Lower leg skin (tissue), 4 donors: ENCODE results near the gene WDFY4. TPM values are rescaled to one million over a fixed set of nuclear protein-coding genes. Genes with fewer than 3 reads are reported as not detected.

Experiments
- DNase-seq, 2 donors: peaks; one replicate each; pipeline ENCODE4 v3.0.0-alpha.2; 2019; ENCODE audit warnings: low spot score in 2 of 2
- H3K4me3 ChIP-seq: fragments of 200-600 bp; sonication (generic); 2 replicates; pipeline ENCODE4 v1.5.1; 2017; ENCODE audit warnings: mild to moderate bottlenecking, low read depth; ENCODE audit not compliant: poor library complexity, severe bottlenecking
- POLR2A ChIP-seq, 2 donors: fragments of 450-650 bp; IDR thresholded peaks; one replicate each; pipeline ENCODE4 v1.6.1; 2016 to 2017; ENCODE audit warnings: antibody characterized with exemption in 2 of 2, mild to moderate bottlenecking in 1 of 2, moderate library complexity in 1 of 2
- WGBS, 2 donors: methylation state at CpG; one replicate each; pipeline ENCODE4 v1.1.5; 2018; 5-methylcytosine and 5-hydroxymethylcytosine counted together
- intact Hi-C: fragments of 100-400 bp; cut with DNase I; formaldehyde crosslinking; loops from one replicate; pipeline ENCODE4 v1.15.0; 2023; ENCODE audit warnings: low total_unique reads
- total RNA-seq, 4 donors: library from RNA; depleted of rRNA; stranded (reverse); fragments of >200 nt; gene quantifications; one replicate each; pipeline ENCODE4 v1.1.0, GENCODE V29; 2016
- TF ChIP-seq, protein P1 (sequence below), 3 donors: fragments of 450-650 bp; IDR thresholded peaks; one replicate each; pipeline ENCODE4 v1.5.1; 2016; ENCODE audit warnings: antibody characterized with exemption in 3 of 3, mild to moderate bottlenecking in 3 of 3, moderate library complexity in 2 of 3

WDFY4 gene
- total RNA-seq, 4 donors from 2014 or later = 0.91 to 4.2 (median 1.1) TPM

DNA sequence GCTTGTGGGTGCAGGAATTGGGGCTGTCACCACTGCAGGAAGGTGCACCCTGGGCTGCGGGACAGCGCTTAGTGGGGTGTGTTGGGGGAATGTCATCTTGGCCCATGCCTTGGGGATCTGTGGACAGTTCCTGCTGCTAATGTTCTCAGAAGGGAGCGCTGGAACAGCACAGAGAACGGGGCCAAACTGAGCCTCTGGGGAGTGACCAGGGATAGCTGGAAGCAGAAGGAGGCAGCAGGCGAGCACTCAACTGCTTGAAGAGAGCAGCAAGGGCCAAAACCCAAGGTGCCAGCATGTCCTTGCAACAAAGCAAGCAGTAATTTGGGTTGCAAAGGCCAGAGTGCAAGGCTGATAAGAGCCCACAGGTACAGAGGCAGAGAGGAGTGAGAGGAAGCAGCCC is 31.3 kb upstream of the WDFY4 start:
- TF ChIP-seq POLR2A (IDR thresholded peaks at IDR 0.05) = no peak
- TF ChIP-seq, protein P1, sequence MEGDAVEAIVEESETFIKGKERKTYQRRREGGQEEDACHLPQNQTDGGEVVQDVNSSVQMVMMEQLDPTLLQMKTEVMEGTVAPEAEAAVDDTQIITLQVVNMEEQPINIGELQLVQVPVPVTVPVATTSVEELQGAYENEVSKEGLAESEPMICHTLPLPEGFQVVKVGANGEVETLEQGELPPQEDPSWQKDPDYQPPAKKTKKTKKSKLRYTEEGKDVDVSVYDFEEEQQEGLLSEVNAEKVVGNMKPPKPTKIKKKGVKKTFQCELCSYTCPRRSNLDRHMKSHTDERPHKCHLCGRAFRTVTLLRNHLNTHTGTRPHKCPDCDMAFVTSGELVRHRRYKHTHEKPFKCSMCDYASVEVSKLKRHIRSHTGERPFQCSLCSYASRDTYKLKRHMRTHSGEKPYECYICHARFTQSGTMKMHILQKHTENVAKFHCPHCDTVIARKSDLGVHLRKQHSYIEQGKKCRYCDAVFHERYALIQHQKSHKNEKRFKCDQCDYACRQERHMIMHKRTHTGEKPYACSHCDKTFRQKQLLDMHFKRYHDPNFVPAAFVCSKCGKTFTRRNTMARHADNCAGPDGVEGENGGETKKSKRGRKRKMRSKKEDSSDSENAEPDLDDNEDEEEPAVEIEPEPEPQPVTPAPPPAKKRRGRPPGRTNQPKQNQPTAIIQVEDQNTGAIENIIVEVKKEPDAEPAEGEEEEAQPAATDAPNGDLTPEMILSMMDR (IDR thresholded peaks at IDR 0.05) = no peak
- WGBS, 2 donors = 65 to 78% methylated on average over 5 of the region's 5 CpGs
- DNase-seq = no peak
- intact Hi-C loops = no loop called here
- H3K4me3 ChIP-seq = no peak overlapping the region

DNA sequence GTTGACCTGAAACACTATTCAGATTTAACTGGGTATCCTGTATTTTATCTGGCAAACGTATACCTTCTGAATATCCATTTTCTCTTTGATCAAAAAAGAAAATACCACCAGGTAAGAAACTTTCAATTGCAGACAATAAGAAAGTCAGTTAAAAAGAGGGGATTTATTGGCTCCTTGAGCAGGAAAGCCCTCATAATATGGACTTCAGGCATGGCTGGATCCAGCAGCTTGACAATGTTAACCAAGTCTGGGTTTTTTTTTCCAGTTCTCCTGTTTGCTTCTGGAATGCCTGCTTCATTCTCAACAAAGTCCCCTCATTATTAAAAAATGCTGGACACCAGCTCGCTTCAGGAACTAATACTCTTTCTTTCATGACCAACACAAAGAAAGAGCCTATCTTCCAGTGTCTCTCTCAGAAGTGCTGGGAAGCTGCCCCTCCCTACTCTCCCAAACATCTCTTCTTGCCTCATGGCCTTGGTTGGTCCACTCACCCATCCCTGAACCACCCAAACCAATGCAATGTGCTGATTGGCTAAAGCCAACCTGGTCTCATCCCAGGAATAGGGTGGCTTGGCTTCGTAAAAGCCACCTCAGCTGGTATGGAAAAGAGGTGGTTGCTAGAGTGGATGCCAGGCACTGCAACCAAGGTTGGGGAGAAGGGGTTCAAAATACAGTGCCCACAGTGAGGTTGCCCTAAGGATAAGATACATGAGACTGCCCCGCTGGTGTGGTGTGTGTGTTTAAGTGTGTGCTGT is 30.6 kb upstream of the WDFY4 start:
- TF ChIP-seq POLR2A (IDR thresholded peaks at IDR 0.05) = no peak
- TF ChIP-seq, protein P1 (IDR thresholded peaks at IDR 0.05) = no peak
- intact Hi-C loops = no loop called here
- DNase-seq = no peak
- H3K4me3 ChIP-seq = no peak overlapping the region
- 79 to 88% methylated on average over 4 of the region's 4 CpGs for WGBS, 2 donors

- no peak for TF ChIP-seq POLR2A (IDR thresholded peaks at IDR 0.05)
- WGBS, 2 donors = 1 to 15% methylated on average over 9 to 27 of the region's 55 CpGs
- DNase-seq = peak in 1 of 2 donors; percentile 91
- intact Hi-C loops = loop anchor here (5.0 kb wide), 1 partner anchor 862 kb away; no protein-coding TSS in a partner anchor
- H3K4me3 ChIP-seq = no peak overlapping the region
Measured at GRCh38 chr10:48655411-48656240, 29.0 kb upstream of the WDFY4 start.

GRCh38 chr10:48656241-48656913 is 28.3 kb upstream of the WDFY4 start:
- TF ChIP-seq, protein P1 (IDR thresholded peaks at IDR 0.05) = peak in 1 of 3 donors; percentile 44
- no peak for TF ChIP-seq POLR2A (IDR thresholded peaks at IDR 0.05)
- peak; percentile 82 to 98 for DNase-seq
- no peak overlapping the region for H3K4me3 ChIP-seq
- 1 to 5% methylated on average over 12 to 23 of the region's 46 CpGs for WGBS, 2 donors
- intact Hi-C loops = loop anchor here (5.0 kb wide), 1 partner anchor 861 kb away; no protein-coding TSS in a partner anchor

DNA sequence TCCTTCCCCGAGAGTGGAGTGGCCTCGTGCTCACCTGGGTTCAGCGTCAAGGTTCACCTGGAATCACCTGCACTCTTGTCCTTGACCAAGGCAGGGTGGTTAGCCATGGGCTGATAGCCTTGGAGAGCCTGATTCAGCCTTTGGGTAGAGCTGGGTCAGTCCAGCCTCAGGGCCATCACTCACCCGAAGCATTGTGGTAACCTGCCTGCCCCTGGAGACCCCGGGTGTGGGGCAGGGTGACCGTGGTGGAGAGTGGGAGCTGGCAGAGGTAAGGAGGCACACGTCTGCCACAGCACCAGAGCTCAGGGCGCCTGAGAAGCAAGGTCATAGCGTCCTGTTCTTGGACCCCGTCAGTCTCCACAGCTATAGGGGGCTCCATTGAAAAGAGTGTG is 27.8 kb upstream of the WDFY4 start:
- WGBS, 2 donors = 59 to 61% methylated on average over 8 to 10 of the region's 10 CpGs
- no peak for TF ChIP-seq POLR2A (IDR thresholded peaks at IDR 0.05)
- TF ChIP-seq, protein P1 (IDR thresholded peaks at IDR 0.05) = no peak
- intact Hi-C loops = loop anchor here (5.0 kb wide), 1 partner anchor 860 kb away; no protein-coding TSS in a partner anchor
- no peak overlapping the region for H3K4me3 ChIP-seq
- DNase-seq = no peak
